K562 (cell line): ENCODE measurements around the gene ABHD16A. TPM values are rescaled to one million over a fixed set of nuclear protein-coding genes. Genes with fewer than 3 reads are reported as not detected.

Source experiments
- ATAC-seq: fragments of 200-7000 bp; cut with Tn5 transposase; 3 replicates; pipeline ENCODE4 v1.9.1; 2020; ENCODE audit warnings: moderate library complexity
- BruUV-seq: library from RNA; stranded (reverse); fragments of 400-500 nt; replicated peaks from 2 replicates; lab custom pipeline; 2021; lab: Mats Ljungman, UMichigan
- CTCF ChIA-PET: fragments of 300-600 bp; formaldehyde crosslinking; extraction: SDS; loops from one replicate; lab custom pipeline; 2021; ENCODE audit warnings: low intra/inter-chr PET ratio; lab: Yijun Ruan, JAX
- POLR2A ChIA-PET: fragments of 300-600, 350-650 bp; sonication (Branson Sonifier 250); formaldehyde crosslinking; extraction: SDS; loops from one replicate; lab custom pipeline; 2021; ENCODE audit warnings: antibody characterized with exemption, inconsistent platforms; lab: Yijun Ruan, JAX
- DNase-seq, 4 experiments: peaks; one replicate each; pipeline versions ENCODE4 v3.0.0 to v3.0.0-alpha.2; 2011 to 2018; ENCODE audit warnings: low spot score in 3 of 4, mixed read lengths in 3 of 4; ENCODE audit errors: extremely low read depth in 1 of 4
- FAIRE-seq: peaks from 2 replicates; lab custom pipeline; 2011; peaks lifted over from hg19 to GRCh38; lab: Jason Lieb, UNC
- H2AFZ ChIP-seq: 2 replicates; pipeline ENCODE4 v1.6.0; 2011; ENCODE audit warnings: low read depth, low read length, control low read depth, inconsistent platforms
- H3K27ac ChIP-seq: fragments of 200-600 bp; 3 replicates; pipeline ENCODE4 v1.8.0; 2011; ENCODE audit warnings: low read depth, mild to moderate bottlenecking, control low read depth, inconsistent platforms, low read length, moderate library complexity, mixed read lengths; ENCODE audit errors: extremely low read depth
- H3K27me3 ChIP-seq, 2 experiments: fragments of 300-600 bp in 1 of 2; 2 replicates in 1 of 2; 3 replicates in 1 of 2; pipeline versions ENCODE4 v1.6.0 to v1.8.0; 2011; ENCODE audit warnings: inconsistent platforms in 2 of 2, low read length in 2 of 2, mild to moderate bottlenecking in 1 of 2, mixed read lengths in 1 of 2, moderate library complexity in 1 of 2; ENCODE audit not compliant: control insufficient read depth in 2 of 2, insufficient read depth in 2 of 2
- H3K36me3 ChIP-seq: fragments of 300-600 bp; 3 replicates; pipeline ENCODE4 v1.8.0; 2011; ENCODE audit warnings: mild to moderate bottlenecking, low read length, inconsistent platforms; ENCODE audit not compliant: control insufficient read depth, insufficient read depth
- H3K4me1 ChIP-seq, 2 experiments: fragments of 200-600 bp in 1 of 2; replicated peaks in 1 of 2; 2 replicates in 1 of 2; 3 replicates in 1 of 2; pipeline versions ENCODE4 v1.5.1 to v1.8.0; 2011; ENCODE audit warnings: inconsistent platforms in 2 of 2, low read length in 2 of 2, mild to moderate bottlenecking in 1 of 2, mixed read lengths in 1 of 2, moderate library complexity in 1 of 2; ENCODE audit not compliant: control insufficient read depth in 2 of 2, insufficient read depth in 2 of 2
- H3K4me2 ChIP-seq: 2 replicates; pipeline ENCODE4 v1.6.1; 2011; ENCODE audit warnings: low read length, control low read depth, inconsistent platforms, mixed read lengths; ENCODE audit not compliant: insufficient read depth
- H3K4me3 ChIP-seq: fragments of 200-600 bp; sonication (generic), shearing (Covaris generic); 2 replicates; pipeline ENCODE4 v1.5.1; 2016; ENCODE audit warnings: control low read depth, inconsistent platforms
- H3K79me2 ChIP-seq: fragments of 200-600 bp; 3 replicates; pipeline ENCODE4 v1.8.0; 2011; ENCODE audit warnings: low read length, inconsistent platforms; ENCODE audit not compliant: control insufficient read depth, insufficient read depth
- H3K9ac ChIP-seq, 2 experiments: 2 replicates each; pipeline versions ENCODE4 v1.6.0 to v1.6.1; 2011; ENCODE audit warnings: low read depth in 2 of 2, low read length in 2 of 2, control low read depth in 1 of 2, inconsistent platforms in 1 of 2, mild to moderate bottlenecking in 1 of 2, mixed read lengths in 1 of 2; ENCODE audit not compliant: insufficient read depth in 1 of 2
- H3K9me1 ChIP-seq: one replicate; pipeline ENCODE4 v1.6.0; 2011; ENCODE audit warnings: inconsistent platforms, mild to moderate bottlenecking, low read length, moderate library complexity; ENCODE audit not compliant: control insufficient read depth, insufficient read depth
- H3K9me3 ChIP-seq: replicated peaks from 2 replicates; pipeline ENCODE4 v1.5.1; 2011; ENCODE audit warnings: low read depth, low read length, inconsistent platforms; ENCODE audit not compliant: control insufficient read depth, insufficient read depth
- H4K20me1 ChIP-seq: replicated peaks from 2 replicates; pipeline ENCODE4 v1.6.1; 2011; ENCODE audit warnings: low read length, inconsistent platforms, mixed read lengths; ENCODE audit not compliant: control insufficient read depth, insufficient read depth
- ASH1L ChIP-seq: fragments of 450-650 bp; IDR thresholded peaks from 2 replicates; pipeline ENCODE4 v1.6.1; 2018; ENCODE audit warnings: borderline replicate concordance, mild to moderate bottlenecking, low read depth; ENCODE audit not compliant: partially characterized antibody
- KAT2B ChIP-seq: IDR thresholded peaks from one replicate; pipeline ENCODE4 v1.6.1; 2012; ENCODE audit warnings: low read depth, mild to moderate bottlenecking, control low read depth, inconsistent platforms, low read length, moderate library complexity
- WGBS: fragments of 100-300 bp; shearing (Covaris generic); methylation state at CpG from one replicate; pipeline ENCODE4 v1.1.6; 2016; ENCODE audit warnings: low coverage, mixed read lengths; ENCODE audit not compliant: insufficient coverage; ENCODE audit errors: missing lambda C conversion rate; 5-methylcytosine and 5-hydroxymethylcytosine counted together
- in situ Hi-C: fragments of 300-500 bp; cut with MboI; formaldehyde crosslinking; loops from 4 replicates; pipeline ENCODE4 v1.15.0; 2018; ENCODE audit warnings: inconsistent platforms, mixed read lengths
- intact Hi-C: fragments of 100-400 bp; cut with micrococcal nuclease; formaldehyde crosslinking; loops from 2 replicates; pipeline ENCODE4 v1.14.2; 2022
- polyA plus RNA-seq, 8 experiments: library from polyadenylated mRNA; depleted of rRNA in 4 of 8; stranded (reverse) in 5 of 8; unstranded in 3 of 8; fragments of >200 nt; fragmentation: Nextera tagmentation in 2 of 8; fragmentation: Illumina TruSeq in 1 of 8; extraction: Ambion mirVana in 2 of 8; extraction: Trizol in 1 of 8; gene quantifications; 2 replicates each; pipeline versions ENCODE4 v1.2.1 to v1.2.3, GENCODE V29; 2011 to 2014; ENCODE audit warnings: inconsistent platforms in 1 of 8, missing spikeins in 1 of 8
- total RNA-seq, 7 experiments: library from RNA; depleted of rRNA in 6 of 7; stranded (reverse); fragments of >200 nt in 6 of 7; fragmentation: Illumina TruSeq in 2 of 7; extraction: Trizol in 2 of 7; gene quantifications; 2 replicates each; pipeline versions ENCODE4 v1.2.1 to v1.2.3, GENCODE V29; 2011 to 2021; ENCODE audit warnings: low replicate concordance in 1 of 7
- TF ChIP-seq, protein P1 (sequence below), 3 experiments: fragments of 200-800 bp in 1 of 3; sonication (Bioruptor generic) in 1 of 3; sonication (generic) in 1 of 3; formaldehyde crosslinking in 1 of 3; IDR thresholded peaks; 2 replicates each; pipeline versions ENCODE4 v1.6.1 to v1.8.0; 2016 to 2022; ENCODE audit warnings: mild to moderate bottlenecking in 2 of 3, missing compliant biosample characterization in 2 of 3, missing genetic modification characterization in 2 of 3, missing genetic modification reagents in 1 of 3
- TF ChIP-seq, protein P2 (sequence below): fragments of 250-450 bp; sonication (Bioruptor Pico); IDR thresholded peaks from 2 replicates; pipeline ENCODE4 v1.5.1; 2021; ENCODE audit warnings: mild to moderate bottlenecking
- TF ChIP-seq, protein P3 (sequence below): fragments of 450-650 bp; IDR thresholded peaks from 2 replicates; pipeline ENCODE4 v1.6.1; 2017; ENCODE audit warnings: antibody characterized with exemption, mild to moderate bottlenecking

Gene ABHD16A
- total and polyA plus RNA-seq, 9 of the 15 experiments (the other 6 are each of a cell fraction or from before 2014, with no cell fraction given), result 25.8 to 120 (median 81.6) TPM

DNA sequence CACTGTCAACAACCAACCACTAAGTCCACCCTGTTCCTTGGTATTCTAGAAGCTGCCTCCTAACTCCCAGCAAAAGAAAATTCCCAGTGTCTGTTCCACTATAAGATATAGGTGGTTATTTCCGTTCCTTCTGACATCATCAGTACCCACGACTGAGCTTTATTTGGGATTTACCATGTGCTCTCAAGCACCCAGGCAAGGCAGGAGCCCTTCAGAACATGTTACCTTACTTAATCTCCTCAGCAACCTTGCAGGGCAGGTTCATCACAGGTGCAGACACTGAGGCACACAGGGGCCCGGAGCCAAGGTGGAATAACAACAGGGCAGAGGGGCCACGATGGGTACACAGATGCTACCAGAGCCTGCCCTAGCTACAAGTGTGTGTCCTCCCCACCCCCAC lies 10.8 kb downstream of the ABHD16A start:
- in situ Hi-C loops, result no loop called here
- ChIA-PET POLR2A (interaction anchor here (0.6 to 7.1 kb wide), 15 partner anchors 8 to 223 kb away, joined by 3 to 158 read pairs (median 4); partner anchors contain the start of genes ABHD16A, CLIC1, GPANK1 and HSPA1A), CTCF (no interaction called here)
- H3K9ac ChIP-seq, result peak overlapping the region in 1 of 2 experiments; percentile 62; a peak in 2 of 4 replicates
- peak overlapping the region; percentile 3; the same call in 1 of the 3 replicates for H3K27ac ChIP-seq
- no peak for FAIRE-seq
- 0 out of 3 replicates have a peak, but pooled peaks cover under 1% of the 10 kb centered on the region for H3K79me2 ChIP-seq
- no peak for ATAC-seq
- H3K4me1 ChIP-seq, result peaks cover 50 to 52% of the 10 kb centered on the region in 2 experiments
- intact Hi-C loops, result no loop called here
- H2AFZ ChIP-seq, result no peak overlapping the region
- TF ChIP-seq ASH1L (no peak), KAT2B (no peak)
- TF ChIP-seq, protein P1, sequence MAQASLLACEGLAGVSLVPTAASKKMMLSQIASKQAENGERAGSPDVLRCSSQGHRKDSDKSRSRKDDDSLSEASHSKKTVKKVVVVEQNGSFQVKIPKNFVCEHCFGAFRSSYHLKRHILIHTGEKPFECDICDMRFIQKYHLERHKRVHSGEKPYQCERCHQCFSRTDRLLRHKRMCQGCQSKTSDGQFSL (CRISPR knock-in tag; IDR thresholded peaks at IDR 0.05), result 0 out of 2 replicates have a peak, but pooled peaks have one; percentile 42
- TF ChIP-seq, protein P1 (tag; IDR thresholded peaks at IDR 0.05), result 0 out of 4 replicates have a peak, but pooled peaks of 1 of the 2 experiments have one; percentile 0
- TF ChIP-seq, protein P2, sequence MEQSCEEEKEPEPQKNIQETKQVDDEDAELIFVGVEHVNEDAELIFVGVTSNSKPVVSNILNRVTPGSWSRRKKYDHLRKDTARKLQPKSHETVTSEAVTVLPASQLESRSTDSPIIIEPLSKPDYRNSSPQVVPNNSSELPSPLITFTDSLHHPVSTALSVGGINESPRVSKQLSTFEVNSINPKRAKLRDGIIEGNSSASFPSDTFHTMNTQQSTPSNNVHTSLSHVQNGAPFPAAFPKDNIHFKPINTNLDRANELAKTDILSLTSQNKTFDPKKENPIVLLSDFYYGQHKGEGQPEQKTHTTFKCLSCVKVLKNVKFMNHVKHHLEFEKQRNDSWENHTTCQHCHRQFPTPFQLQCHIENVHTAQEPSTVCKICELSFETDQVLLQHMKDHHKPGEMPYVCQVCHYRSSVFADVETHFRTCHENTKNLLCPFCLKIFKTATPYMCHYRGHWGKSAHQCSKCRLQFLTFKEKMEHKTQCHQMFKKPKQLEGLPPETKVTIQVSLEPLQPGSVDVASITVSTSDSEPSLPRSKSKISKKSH (CRISPR knock-in tag), result no peak
- TF ChIP-seq, protein P3, sequence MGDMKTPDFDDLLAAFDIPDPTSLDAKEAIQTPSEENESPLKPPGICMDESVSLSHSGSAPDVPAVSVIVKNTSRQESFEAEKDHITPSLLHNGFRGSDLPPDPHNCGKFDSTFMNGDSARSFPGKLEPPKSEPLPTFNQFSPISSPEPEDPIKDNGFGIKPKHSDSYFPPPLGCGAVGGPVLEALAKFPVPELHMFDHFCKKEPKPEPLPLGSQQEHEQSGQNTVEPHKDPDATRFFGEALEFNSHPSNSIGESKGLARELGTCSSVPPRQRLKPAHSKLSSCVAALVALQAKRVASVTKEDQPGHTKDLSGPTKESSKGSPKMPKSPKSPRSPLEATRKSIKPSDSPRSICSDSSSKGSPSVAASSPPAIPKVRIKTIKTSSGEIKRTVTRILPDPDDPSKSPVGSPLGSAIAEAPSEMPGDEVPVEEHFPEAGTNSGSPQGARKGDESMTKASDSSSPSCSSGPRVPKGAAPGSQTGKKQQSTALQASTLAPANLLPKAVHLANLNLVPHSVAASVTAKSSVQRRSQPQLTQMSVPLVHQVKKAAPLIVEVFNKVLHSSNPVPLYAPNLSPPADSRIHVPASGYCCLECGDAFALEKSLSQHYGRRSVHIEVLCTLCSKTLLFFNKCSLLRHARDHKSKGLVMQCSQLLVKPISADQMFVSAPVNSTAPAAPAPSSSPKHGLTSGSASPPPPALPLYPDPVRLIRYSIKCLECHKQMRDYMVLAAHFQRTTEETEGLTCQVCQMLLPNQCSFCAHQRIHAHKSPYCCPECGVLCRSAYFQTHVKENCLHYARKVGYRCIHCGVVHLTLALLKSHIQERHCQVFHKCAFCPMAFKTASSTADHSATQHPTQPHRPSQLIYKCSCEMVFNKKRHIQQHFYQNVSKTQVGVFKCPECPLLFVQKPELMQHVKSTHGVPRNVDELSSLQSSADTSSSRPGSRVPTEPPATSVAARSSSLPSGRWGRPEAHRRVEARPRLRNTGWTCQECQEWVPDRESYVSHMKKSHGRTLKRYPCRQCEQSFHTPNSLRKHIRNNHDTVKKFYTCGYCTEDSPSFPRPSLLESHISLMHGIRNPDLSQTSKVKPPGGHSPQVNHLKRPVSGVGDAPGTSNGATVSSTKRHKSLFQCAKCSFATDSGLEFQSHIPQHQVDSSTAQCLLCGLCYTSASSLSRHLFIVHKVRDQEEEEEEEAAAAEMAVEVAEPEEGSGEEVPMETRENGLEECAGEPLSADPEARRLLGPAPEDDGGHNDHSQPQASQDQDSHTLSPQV, result 0 out of 2 replicates have a peak, but pooled peaks have one; percentile 15
- BruUV-seq, result no TSS peak
- WGBS, result 70% methylated on average over 4 of the region's 4 CpGs
- peaks cover 90% of the 10 kb centered on the region for H3K36me3 ChIP-seq
- no peak for DNase-seq
- H4K20me1 ChIP-seq, result no peaks in the 10 kb centered on the region
- H3K4me2 ChIP-seq, result no peak overlapping the region
- no peak overlapping the region for H3K4me3 ChIP-seq
- no peaks in the 10 kb centered on the region for H3K9me3 ChIP-seq
- H3K9me1 ChIP-seq, result no peaks in the 10 kb centered on the region
- no peaks in the 10 kb centered on the region for H3K27me3 ChIP-seq
